Karpas-422 (cell line): ENCODE measurements around the gene BBX. TPM values are rescaled to one million over a fixed set of nuclear protein-coding genes. Genes with fewer than 3 reads are reported as not detected.

Experiments
- DNase-seq: peaks from one replicate; pipeline ENCODE4 v3.0.0-alpha.2; 2015
- H2AFZ ChIP-seq: fragments of 200-600 bp; sonication (generic); 2 replicates; pipeline ENCODE4 v1.6.1; 2014; ENCODE audit warnings: antibody characterized with exemption, low read length, mixed read lengths
- H3K27ac ChIP-seq: fragments of 200-600 bp; sonication (generic); 2 replicates; pipeline ENCODE4 v1.5.1; 2014; ENCODE audit warnings: mild to moderate bottlenecking, low read length, moderate library complexity
- H3K27me3 ChIP-seq: fragments of 200-600 bp; sonication (generic); 2 replicates; pipeline ENCODE4 v1.6.1; 2014; ENCODE audit warnings: low read length, mixed read lengths
- H3K36me3 ChIP-seq: fragments of 200-600 bp; sonication (generic); 2 replicates; pipeline ENCODE4 v1.6.1; 2014; ENCODE audit warnings: low read length, mixed read lengths; ENCODE audit not compliant: insufficient read depth
- H3K4me1 ChIP-seq: fragments of 200-600 bp; sonication (generic); 2 replicates; pipeline ENCODE4 v1.6.1; 2014; ENCODE audit warnings: mild to moderate bottlenecking, low read length, mixed read lengths
- H3K4me2 ChIP-seq: fragments of 200-600 bp; sonication (generic); 2 replicates; pipeline ENCODE4 v1.6.1; 2014; ENCODE audit warnings: low read length, low read depth, mild to moderate bottlenecking; ENCODE audit not compliant: poor library complexity, severe bottlenecking
- H3K4me3 ChIP-seq: fragments of 200-600 bp; sonication (generic); 2 replicates; pipeline ENCODE4 v1.5.1; 2014; ENCODE audit warnings: mild to moderate bottlenecking, antibody characterized with exemption, low read length, mixed read lengths
- H3K79me2 ChIP-seq: fragments of 200-600 bp; sonication (generic); 2 replicates; pipeline ENCODE4 v1.6.1; 2014; ENCODE audit warnings: mild to moderate bottlenecking, low read length, mixed read lengths
- H3K9ac ChIP-seq: fragments of 200-600 bp; sonication (generic); 2 replicates; pipeline ENCODE4 v1.6.0; 2014; ENCODE audit warnings: low read length
- H3K9me2 ChIP-seq: fragments of 200-600 bp; sonication (generic), shearing (Covaris generic); replicated peaks from 2 replicates; pipeline ENCODE4 v1.6.0; 2014; ENCODE audit warnings: mild to moderate bottlenecking, low read length, moderate library complexity; ENCODE audit not compliant: insufficient read depth
- H3K9me3 ChIP-seq: fragments of 300-700, 200-600 bp; sonication (generic); 2 replicates; pipeline ENCODE4 v1.6.1; 2014; ENCODE audit warnings: low read length, mixed read lengths
- H4K20me1 ChIP-seq: fragments of 200-600 bp; sonication (generic); 2 replicates; pipeline ENCODE4 v1.6.1; 2014; ENCODE audit warnings: mild to moderate bottlenecking, antibody characterized with exemption, low read length, low read depth; ENCODE audit not compliant: insufficient read depth
- total RNA-seq: library from RNA; depleted of rRNA; stranded (reverse); fragments of >200 nt; shearing (Covaris generic); gene quantifications from 2 replicates; pipeline ENCODE4 v1.2.3, GENCODE V29; 2014; ENCODE audit warnings: low replicate concordance

Gene BBX
- total RNA-seq, 1 experiment from 2014 or later: 109 TPM

- no peak overlapping the region for H3K4me3 ChIP-seq
- no peak for DNase-seq
- peaks cover 19% of the 10 kb centered on the region for H3K9me3 ChIP-seq
- H3K79me2 ChIP-seq: peaks cover 98% of the 10 kb centered on the region
- H3K4me1 ChIP-seq: peaks cover 38% of the 10 kb centered on the region
- H2AFZ ChIP-seq: no peak overlapping the region
- H3K27me3 ChIP-seq: no peaks in the 10 kb centered on the region
- H3K9me2 ChIP-seq: no peaks in the 10 kb centered on the region
- peaks cover 12% of the 10 kb centered on the region; the same call in 1 of the 2 replicates for H3K36me3 ChIP-seq
- H3K4me2 ChIP-seq: no peak overlapping the region
- no peaks in the 10 kb centered on the region for H4K20me1 ChIP-seq
- H3K9ac ChIP-seq: no peak overlapping the region
- no peak overlapping the region for H3K27ac ChIP-seq
These were observed 89.9 kb downstream of the BBX start for GRCh38 chr3:107612664-107613084.

- Histone ChIP-seq H3K27me3 (no peaks in the 10 kb centered on the region), H3K27ac (peak overlapping the region; percentile 74), H3K9me2 (no peaks in the 10 kb centered on the region), H2AFZ (no peak overlapping the region), H3K9ac (peak overlapping the region; percentile 55), H3K4me2 (peak overlapping the region; percentile 75), H3K79me2 (peaks cover 99% of the 10 kb centered on the region), H3K4me1 (peaks cover 82% of the 10 kb centered on the region), H3K4me3 (peak overlapping the region; percentile 61), H4K20me1 (no peaks in the 10 kb centered on the region), H3K9me3 (no peaks in the 10 kb centered on the region), H3K36me3 (no peaks in the 10 kb centered on the region)
- no peak for DNase-seq
These were observed 96.8 kb downstream of the BBX start for GRCh38 chr3:107619549-107619948.

GRCh38 chr3:107620534-107620933 is 97.8 kb downstream of the BBX start:
- H3K9me3 ChIP-seq: no peaks in the 10 kb centered on the region
- no peak for DNase-seq
- no peak overlapping the region for H2AFZ ChIP-seq
- peaks cover 72% of the 10 kb centered on the region for H3K4me1 ChIP-seq
- H3K36me3 ChIP-seq: no peaks in the 10 kb centered on the region
- no peaks in the 10 kb centered on the region for H4K20me1 ChIP-seq
- H3K4me2 ChIP-seq: peak overlapping the region; percentile 75
- H3K9me2 ChIP-seq: no peaks in the 10 kb centered on the region
- peak overlapping the region; percentile 61 for H3K4me3 ChIP-seq
- peak overlapping the region; percentile 60 for H3K9ac ChIP-seq
- H3K79me2 ChIP-seq: peaks cover 99% of the 10 kb centered on the region
- peak overlapping the region; percentile 74; the same call in 1 of the 2 replicates for H3K27ac ChIP-seq
- no peaks in the 10 kb centered on the region for H3K27me3 ChIP-seq

- Histone ChIP-seq H3K9ac (peak overlapping the region; percentile 60), H3K4me1 (peaks cover 63% of the 10 kb centered on the region), H2AFZ (no peak overlapping the region), H3K27me3 (no peaks in the 10 kb centered on the region), H3K4me3 (peak overlapping the region; percentile 61), H4K20me1 (no peaks in the 10 kb centered on the region), H3K4me2 (peak overlapping the region; percentile 75), H3K79me2 (peaks cover 100% of the 10 kb centered on the region), H3K9me3 (no peaks in the 10 kb centered on the region), H3K9me2 (no peaks in the 10 kb centered on the region), H3K27ac (peak overlapping the region; percentile 74), H3K36me3 (no peaks in the 10 kb centered on the region)
- peak; percentile 68 for DNase-seq
These were observed 98.7 kb downstream of the BBX start for GRCh38 chr3:107621465-107621864.

- peaks cover 98% of the 10 kb centered on the region for H3K79me2 ChIP-seq
- peak; percentile 66 for DNase-seq
- H4K20me1 ChIP-seq: no peaks in the 10 kb centered on the region
These were observed 105.3 kb downstream of the BBX start for GRCh38 chr3:107627962-107628542.

GRCh38 chr3:107629566-107629965 is 106.8 kb downstream of the BBX start:
- Histone ChIP-seq H3K4me3 (no peak overlapping the region), H3K4me1 (peaks cover 54% of the 10 kb centered on the region), H3K4me2 (no peak overlapping the region), H3K27me3 (no peaks in the 10 kb centered on the region), H3K9me2 (no peaks in the 10 kb centered on the region), H3K9ac (no peak overlapping the region), H3K79me2 (peaks cover 97% of the 10 kb centered on the region), H3K9me3 (no peaks in the 10 kb centered on the region), H4K20me1 (no peaks in the 10 kb centered on the region), H3K27ac (no peak overlapping the region), H2AFZ (no peak overlapping the region), H3K36me3 (no peaks in the 10 kb centered on the region)
- no peak for DNase-seq

More at GRCh38 chr3:107627962-107628542, 105.3 kb downstream of the BBX start:
- Histone ChIP-seq H3K4me2 (no peak overlapping the region), H3K4me3 (no peak overlapping the region), H3K4me1 (peaks cover 45% of the 10 kb centered on the region), H3K27me3 (no peaks in the 10 kb centered on the region), H3K36me3 (no peaks in the 10 kb centered on the region), H3K9me2 (no peaks in the 10 kb centered on the region), H3K27ac (no peak overlapping the region), H3K9ac (no peak overlapping the region), H2AFZ (no peak overlapping the region), H3K9me3 (no peaks in the 10 kb centered on the region)

- Histone ChIP-seq H3K4me1 (peaks cover 54% of the 10 kb centered on the region), H3K27ac (no peak overlapping the region)
These were observed 108.0 kb downstream of the BBX start for GRCh38 chr3:107630779-107631178.

GRCh38 chr3:107632576-107632975 is 109.8 kb downstream of the BBX start:
- H3K79me2 ChIP-seq: peaks cover 96% of the 10 kb centered on the region
- H3K4me2 ChIP-seq: no peak overlapping the region
- no peaks in the 10 kb centered on the region for H3K9me3 ChIP-seq
- no peak overlapping the region for H3K9ac ChIP-seq
- no peak overlapping the region for H3K27ac ChIP-seq
- H3K4me1 ChIP-seq: peaks cover 54% of the 10 kb centered on the region
- no peaks in the 10 kb centered on the region for H3K9me2 ChIP-seq
- no peak overlapping the region for H3K4me3 ChIP-seq
- no peaks in the 10 kb centered on the region for H3K36me3 ChIP-seq
- no peak overlapping the region for H2AFZ ChIP-seq
- no peak for DNase-seq
- no peaks in the 10 kb centered on the region for H3K27me3 ChIP-seq
- no peaks in the 10 kb centered on the region for H4K20me1 ChIP-seq

More at GRCh38 chr3:107630779-107631178, 108.0 kb downstream of the BBX start:
- Histone ChIP-seq H2AFZ (no peak overlapping the region), H3K4me3 (no peak overlapping the region), H3K4me2 (no peak overlapping the region), H3K79me2 (peaks cover 97% of the 10 kb centered on the region), H3K9ac (no peak overlapping the region), H3K36me3 (no peaks in the 10 kb centered on the region), H3K27me3 (no peaks in the 10 kb centered on the region), H4K20me1 (no peaks in the 10 kb centered on the region), H3K9me2 (no peaks in the 10 kb centered on the region), H3K9me3 (no peaks in the 10 kb centered on the region)
- DNase-seq: no peak
